C4-2B (cell line): ENCODE data around the gene MAP4K5.

Experiments
- H3K27ac ChIP-seq: fragments of 450-650 bp; 2 replicates; pipeline ENCODE4 v1.5.1; 2017
- CTCF ChIP-seq: fragments of 450-650 bp; conservative IDR thresholded peaks from 2 replicates; pipeline ENCODE4 v1.5.1; 2017; ENCODE audit warnings: mild to moderate bottlenecking
- ZFX ChIP-seq: fragments of 450-650 bp; IDR thresholded peaks from 2 replicates; pipeline ENCODE4 v1.6.1; 2017

MAP4K5 gene

GRCh38 chr14:50389668-50390441 lies 142.5 kb downstream of the MAP4K5 start:
- TF ChIP-seq ZFX (no peak), CTCF (no peak)
- no peak overlapping the region; the same call in 1 of the 2 replicates for H3K27ac ChIP-seq

DNA sequence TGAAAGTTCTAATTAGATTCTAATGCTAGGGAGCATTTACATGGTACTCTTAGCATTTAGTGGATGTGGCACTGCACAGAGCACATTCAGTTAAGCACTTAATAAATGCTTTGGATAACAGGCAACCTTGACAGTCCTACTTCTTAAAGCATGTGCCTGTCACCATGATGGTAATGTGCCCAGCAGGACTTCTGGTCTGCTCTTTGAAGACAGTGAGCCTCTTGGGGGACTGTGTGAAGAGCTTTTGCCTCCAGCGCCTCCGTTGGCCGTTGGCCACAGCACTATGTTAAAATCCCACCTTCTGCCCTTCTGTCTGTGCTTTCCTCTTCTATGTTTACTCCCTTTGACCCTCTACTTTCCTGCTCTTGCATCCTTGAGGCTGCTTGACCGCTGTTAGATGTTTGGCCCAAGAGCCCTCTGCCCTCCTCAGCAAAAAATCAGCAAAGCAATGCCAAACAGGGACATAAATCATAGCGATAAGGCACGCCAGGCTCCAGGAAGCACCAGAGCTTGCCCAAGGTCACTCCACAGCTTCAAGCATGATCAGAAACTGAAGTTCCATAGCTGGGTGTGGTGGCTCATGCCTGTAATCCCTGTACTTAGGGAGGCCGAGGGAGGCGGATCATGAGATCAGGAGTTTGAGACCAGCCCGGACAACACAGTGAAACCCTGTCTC lies 144.0 kb downstream of the MAP4K5 start:
- no peak for TF ChIP-seq ZFX
- no peak for TF ChIP-seq CTCF

GRCh38 chr14:50387548-50387947 lies 144.8 kb downstream of the MAP4K5 start:
- no peak overlapping the region for H3K27ac ChIP-seq
- no peak for TF ChIP-seq ZFX
- no peak for TF ChIP-seq CTCF

More for the DNA sequence above, 144.0 kb downstream of the MAP4K5 start:
- no peak overlapping the region; the same call in 1 of the 2 replicates for H3K27ac ChIP-seq

DNA sequence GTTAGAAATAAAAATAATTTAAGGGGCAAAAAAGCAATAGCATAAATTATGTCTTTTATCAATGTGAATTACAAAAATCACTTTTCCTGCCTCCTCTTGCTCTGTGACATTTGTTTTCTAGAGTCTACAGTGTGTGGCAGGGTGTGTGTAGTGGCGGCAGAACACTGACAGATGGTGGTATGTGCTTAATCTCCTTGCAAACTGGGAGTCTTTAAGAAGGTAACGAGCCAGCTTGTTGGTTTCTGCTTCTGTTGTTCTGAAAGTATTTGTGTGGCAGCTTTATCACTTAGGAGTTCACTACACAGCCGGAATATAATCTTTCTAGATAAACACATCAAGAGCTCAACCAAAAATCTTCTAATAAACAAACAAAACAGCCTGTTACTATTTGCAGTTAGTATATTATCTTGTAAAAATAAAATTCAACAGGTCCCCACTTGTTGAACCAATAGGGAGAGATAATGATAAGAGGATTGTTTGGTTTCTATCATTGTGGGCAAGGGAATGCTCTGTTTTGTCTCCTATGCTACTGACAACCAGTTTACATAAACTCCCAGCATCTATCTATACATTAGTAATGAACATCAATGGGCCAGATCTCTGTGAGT lies 148.6 kb downstream of the MAP4K5 start:
- H3K27ac ChIP-seq, result no peak overlapping the region; the same call in 1 of the 2 replicates
- peak; percentile 43 for TF ChIP-seq CTCF
- no peak for TF ChIP-seq ZFX

GRCh38 chr14:50381823-50382287 lies 150.5 kb downstream of the MAP4K5 start:
- TF ChIP-seq ZFX (no peak), CTCF (no peak)
- no peak overlapping the region for H3K27ac ChIP-seq

GRCh38 chr14:50381008-50381407 lies 151.4 kb downstream of the MAP4K5 start:
- H3K27ac ChIP-seq, result no peak overlapping the region
- TF ChIP-seq CTCF, result no peak
- TF ChIP-seq ZFX, result no peak

DNA sequence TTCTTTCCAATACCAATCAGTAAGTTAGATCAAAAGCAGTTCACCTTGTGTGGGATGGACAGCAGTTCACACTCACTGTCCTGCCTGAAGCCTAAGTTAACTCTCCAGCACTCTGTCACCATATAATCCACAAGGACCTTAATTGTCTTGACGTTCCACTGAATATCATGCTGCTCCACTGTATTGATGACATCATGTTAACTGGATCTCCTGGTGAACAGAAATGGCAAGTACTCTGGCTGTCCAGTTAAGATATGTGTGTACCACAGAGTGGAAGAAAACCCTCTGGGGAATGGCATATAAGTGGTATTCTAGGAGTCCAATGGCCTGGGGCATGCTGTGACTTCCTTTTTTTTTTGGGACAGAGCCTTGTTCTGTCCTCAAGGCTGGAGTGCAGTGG lies 151.9 kb downstream of the MAP4K5 start:
- H3K27ac ChIP-seq, result no peak overlapping the region
- TF ChIP-seq ZFX (no peak), CTCF (no peak)
